Mesenchymal stem cell (in vitro differentiated cells and primary cell): ENCODE measurements around the gene TMEM74B.

ENCODE experiments used
- DNase-seq: peaks from one replicate; pipeline ENCODE4 v3.0.0-alpha.2; 2013
- H2AFZ ChIP-seq: one replicate; pipeline ENCODE4 v1.6.1; 2013; ENCODE audit warnings: low read depth, mild to moderate bottlenecking, control low read depth, inconsistent platforms, low read length, moderate library complexity
- H2AK5ac ChIP-seq: 2 replicates; pipeline ENCODE4 v1.6.1; 2013; ENCODE audit warnings: low read length, moderate library complexity, mild to moderate bottlenecking, inconsistent platforms; ENCODE audit not compliant: severe bottlenecking
- H2BK120ac ChIP-seq: one replicate; pipeline ENCODE4 v1.6.1; 2013; ENCODE audit warnings: low read depth, mild to moderate bottlenecking, inconsistent platforms, low read length, moderate library complexity
- H2BK12ac ChIP-seq, 2 experiments: one replicate each; pipeline ENCODE4 v1.6.1; 2013; ENCODE audit warnings: inconsistent platforms in 2 of 2, low read length in 2 of 2, mild to moderate bottlenecking in 2 of 2, moderate library complexity in 2 of 2, control low read depth in 1 of 2
- H2BK15ac ChIP-seq: one replicate; pipeline ENCODE4 v1.6.1; 2013; ENCODE audit warnings: mild to moderate bottlenecking, low read depth, inconsistent platforms; ENCODE audit not compliant: poor library complexity, severe bottlenecking
- H2BK5ac ChIP-seq: 2 replicates; pipeline ENCODE4 v1.6.1; 2013; ENCODE audit warnings: low read depth, mild to moderate bottlenecking, low read length, control low read depth, inconsistent platforms; ENCODE audit not compliant: poor library complexity, severe bottlenecking
- H3K14ac ChIP-seq, 2 experiments: one replicate each; pipeline ENCODE4 v1.6.1; 2013; ENCODE audit warnings: inconsistent platforms in 2 of 2, low read length in 2 of 2, control low read depth in 1 of 2, mild to moderate bottlenecking in 1 of 2, moderate library complexity in 1 of 2
- H3K18ac ChIP-seq, 2 experiments: one replicate each; pipeline ENCODE4 v1.6.1; 2013; ENCODE audit warnings: inconsistent platforms in 2 of 2, low read length in 2 of 2, control low read depth in 1 of 2, low read depth in 1 of 2, mild to moderate bottlenecking in 1 of 2
- H3K23ac ChIP-seq, 2 experiments: one replicate each; pipeline ENCODE4 v1.6.1; 2013; ENCODE audit warnings: inconsistent platforms in 2 of 2, low read length in 2 of 2, mild to moderate bottlenecking in 2 of 2, moderate library complexity in 2 of 2, control low read depth in 1 of 2
- H3K27ac ChIP-seq: 2 replicates; pipeline ENCODE4 v1.5.1; 2013; ENCODE audit warnings: mild to moderate bottlenecking, moderate library complexity, low read length, control low read depth, inconsistent platforms; ENCODE audit not compliant: poor library complexity, severe bottlenecking
- H3K27me3 ChIP-seq, 2 experiments: 2 replicates each; pipeline versions ENCODE4 v1.6.1 to v1.7.0; 2013; ENCODE audit warnings: low read length in 2 of 2, mild to moderate bottlenecking in 2 of 2, moderate library complexity in 2 of 2, control low read depth in 1 of 2, inconsistent platforms in 1 of 2; ENCODE audit not compliant: control insufficient read depth in 1 of 2, insufficient read depth in 1 of 2
- H3K36me3 ChIP-seq, 2 experiments: 2 replicates each; pipeline versions ENCODE4 v1.6.1 to v1.7.0; 2013; ENCODE audit warnings: low read length in 2 of 2, control low read depth in 1 of 2, inconsistent platforms in 1 of 2, low read depth in 1 of 2, mild to moderate bottlenecking in 1 of 2; ENCODE audit not compliant: insufficient read depth in 2 of 2, control insufficient read depth in 1 of 2
- H3K4ac ChIP-seq, 2 experiments: one replicate each; pipeline ENCODE4 v1.6.1; 2013; ENCODE audit warnings: inconsistent platforms in 2 of 2, low read length in 2 of 2, mild to moderate bottlenecking in 2 of 2, moderate library complexity in 2 of 2, control low read depth in 1 of 2, low read depth in 1 of 2
- H3K4me1 ChIP-seq: 2 replicates; pipeline ENCODE4 v1.6.1; 2013; ENCODE audit warnings: low read depth, low read length, control low read depth; ENCODE audit not compliant: control insufficient read depth, insufficient read depth
- H3K4me2 ChIP-seq: 2 replicates; pipeline ENCODE4 v1.6.1; 2013; ENCODE audit warnings: low read length, mild to moderate bottlenecking, inconsistent platforms; ENCODE audit not compliant: poor library complexity, severe bottlenecking
- H3K4me3 ChIP-seq, 2 experiments: 2 replicates each; pipeline versions ENCODE4 v1.5.1 to v1.7.0; 2013; ENCODE audit warnings: low read length in 2 of 2, mild to moderate bottlenecking in 2 of 2, control low read depth in 1 of 2, low read depth in 1 of 2; ENCODE audit not compliant: insufficient read depth in 1 of 2
- H3K79me1 ChIP-seq: replicated peaks from 2 replicates; pipeline ENCODE4 v1.6.1; 2013; ENCODE audit warnings: mild to moderate bottlenecking, control low read depth, low read length, inconsistent platforms; ENCODE audit not compliant: poor library complexity, severe bottlenecking
- H3K9ac ChIP-seq: 2 replicates; pipeline ENCODE4 v1.7.0; 2013; ENCODE audit warnings: mild to moderate bottlenecking, low read length, moderate library complexity
- H3K9me3 ChIP-seq: 2 replicates; pipeline ENCODE4 v1.7.0; 2013; ENCODE audit warnings: mild to moderate bottlenecking, low read length; ENCODE audit not compliant: control insufficient read depth
- H4K8ac ChIP-seq: one replicate; pipeline ENCODE4 v1.6.1; 2013; ENCODE audit warnings: inconsistent platforms, mild to moderate bottlenecking, low read length, moderate library complexity
- H4K91ac ChIP-seq: one replicate; pipeline ENCODE4 v1.6.1; 2013; ENCODE audit warnings: mild to moderate bottlenecking, low read length, inconsistent platforms
- WGBS: methylation state at CpG from one replicate; pipeline ENCODE4 v1.1.7; 2013; ENCODE audit warnings: mixed read lengths; 5-methylcytosine and 5-hydroxymethylcytosine counted together

The TMEM74B gene

DNA sequence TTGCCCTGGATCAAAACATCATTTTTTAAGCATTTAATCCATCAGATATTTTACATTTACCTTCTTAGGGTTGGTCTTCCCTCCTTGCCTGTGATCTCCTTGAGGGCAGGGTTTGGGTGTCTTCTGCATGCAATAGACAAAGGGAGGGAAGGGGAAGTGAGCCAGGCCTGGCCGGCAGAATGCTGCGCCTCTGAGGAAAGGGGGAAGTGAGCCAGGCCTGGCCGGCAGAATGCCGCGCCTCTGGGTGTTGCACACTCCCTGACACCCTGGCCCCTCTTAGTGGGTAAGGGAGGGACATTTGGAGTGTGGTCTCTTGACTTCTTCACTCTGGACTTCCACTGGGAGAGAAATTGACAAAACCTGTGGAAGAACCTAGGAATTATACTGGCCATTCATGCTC lies 53.9 kb downstream of the TMEM74B start:
- Histone ChIP-seq H3K4ac (no peak overlapping the region), H2AFZ (no peak overlapping the region), H3K9me3 (no peaks in the 10 kb centered on the region), H3K4me1 (no peaks in the 10 kb centered on the region), H2AK5ac (no peak overlapping the region), H3K27me3 (no peaks in the 10 kb centered on the region), H3K23ac (no peak overlapping the region), H3K4me2 (no peak overlapping the region), H3K79me1 (peaks cover 36% of the 10 kb centered on the region), H4K8ac (no peak overlapping the region), H3K4me3 (no peak overlapping the region), H2BK5ac (no peak overlapping the region), H3K18ac (no peak overlapping the region), H3K9ac (no peak overlapping the region), H2BK15ac (no peak overlapping the region), H3K14ac (no peak overlapping the region), H2BK12ac (no peak overlapping the region), H3K36me3 (peaks cover 38 to 85% of the 10 kb centered on the region in 2 experiments), H4K91ac (no peak overlapping the region), H3K27ac (no peak overlapping the region), H2BK120ac (no peak overlapping the region)
- no peak for DNase-seq
- over 99% methylated on average over 5 of the region's 5 CpGs for WGBS
